Common myeloid progenitor, CD34-positive (primary cell): ENCODE data around the gene NRG2.

Experiments used
- CTCF ChIA-PET: fragments of 350-600 bp; sonication (Branson Sonifier 250); formaldehyde crosslinking; loops from one replicate; lab custom pipeline; 2021; ENCODE audit warnings: antibody characterized with exemption; lab: Charles Lee
- POLR2A ChIA-PET: fragments of 350-600 bp; sonication (Branson Sonifier 250); formaldehyde crosslinking; loops from one replicate; lab custom pipeline; 2021; ENCODE audit warnings: antibody characterized with exemption; lab: Charles Lee
- DNase-seq, 3 donors: peaks; one replicate each; pipeline versions ENCODE4 v3.0.0 to v3.0.0-alpha.2; 2013
- H3K27ac ChIP-seq, 2 experiments: 1 replicate in 1 of 2; 2 replicates in 1 of 2; pipeline ENCODE4 v1.7.0; 2013; ENCODE audit warnings: inconsistent platforms in 2 of 2, low read length in 2 of 2, mild to moderate bottlenecking in 2 of 2, low read depth in 1 of 2, moderate library complexity in 1 of 2; ENCODE audit not compliant: severe bottlenecking in 2 of 2, insufficient read depth in 1 of 2, poor library complexity in 1 of 2
- H3K27me3 ChIP-seq, 5 experiments: replicated peaks in 2 of 5; 1 replicate in 3 of 5; 2 replicates in 2 of 5; pipeline versions ENCODE4 v1.6.1 to v1.7.0; 2013; ENCODE audit warnings: low read length in 4 of 5, mild to moderate bottlenecking in 2 of 5, moderate library complexity in 2 of 5, inconsistent platforms in 1 of 5; ENCODE audit not compliant: insufficient read depth in 5 of 5, control insufficient read depth in 4 of 5
- H3K36me3 ChIP-seq, 4 experiments: 1 replicate in 2 of 4; 2 replicates in 2 of 4; pipeline versions ENCODE4 v1.6.1 to v1.7.0; 2013; ENCODE audit warnings: low read length in 3 of 4, control low read depth in 1 of 4, mild to moderate bottlenecking in 1 of 4; ENCODE audit not compliant: control insufficient read depth in 4 of 4, insufficient read depth in 4 of 4
- H3K4me1 ChIP-seq, 4 experiments: 1 replicate in 3 of 4; 2 replicates in 1 of 4; pipeline versions ENCODE4 v1.6.1 to v1.7.1; 2013; ENCODE audit warnings: low read length in 3 of 4, mild to moderate bottlenecking in 3 of 4, control low read depth in 1 of 4, inconsistent platforms in 1 of 4, moderate library complexity in 1 of 4; ENCODE audit not compliant: control insufficient read depth in 4 of 4, insufficient read depth in 4 of 4; ENCODE audit errors: control extremely low read depth in 1 of 4
- H3K4me3 ChIP-seq, 7 experiments: 1 replicate in 4 of 7; 2 replicates in 3 of 7; pipeline versions ENCODE4 v1.5.1 to v1.7.0; 2013; ENCODE audit warnings: mild to moderate bottlenecking in 7 of 7, low read length in 6 of 7, moderate library complexity in 6 of 7, inconsistent platforms in 2 of 7, low read depth in 2 of 7, control low read depth in 1 of 7; ENCODE audit not compliant: insufficient read depth in 4 of 7, control insufficient read depth in 1 of 7; ENCODE audit errors: extremely low read depth in 1 of 7
- H3K9me3 ChIP-seq, 5 experiments: 1 replicate in 4 of 5; 2 replicates in 1 of 5; pipeline versions ENCODE4 v1.6.1 to v1.7.1; 2013; ENCODE audit warnings: low read length in 4 of 5, mild to moderate bottlenecking in 2 of 5, inconsistent platforms in 1 of 5, low read depth in 1 of 5, moderate library complexity in 1 of 5; ENCODE audit not compliant: control insufficient read depth in 4 of 5, insufficient read depth in 2 of 5; ENCODE audit errors: control extremely low read depth in 1 of 5
- WGBS: methylation state at CpG from one replicate; pipeline ENCODE4 v1.1.5; 2013; ENCODE audit not compliant: insufficient coverage; 5-methylcytosine and 5-hydroxymethylcytosine counted together

Gene NRG2

DNA sequence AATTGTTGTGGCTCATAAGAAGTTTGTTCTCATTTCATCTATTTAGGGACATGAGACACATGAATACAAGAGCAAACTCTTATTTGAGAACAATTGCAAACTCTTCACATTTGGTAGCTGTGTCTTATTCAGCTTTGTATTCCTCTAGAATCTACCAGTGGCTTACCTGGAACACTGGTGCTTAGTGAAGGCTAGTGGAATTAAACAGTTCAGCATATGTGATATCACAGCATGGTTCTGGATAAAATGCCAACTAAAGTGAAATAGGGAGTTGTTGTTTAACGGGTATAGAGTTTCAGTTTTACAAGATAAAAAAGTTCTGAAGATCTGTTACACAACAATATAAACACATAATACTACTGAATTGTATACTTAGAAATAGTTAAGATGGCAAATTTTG is 48.9 kb downstream of the NRG2 start:
- no CpG with 5 or more reads among the region's 1 CpG for WGBS
- H3K4me1 ChIP-seq, result no peaks in the 10 kb centered on the region
- H3K9me3 ChIP-seq, result no peaks in the 10 kb centered on the region
- ChIA-PET POLR2A (no interaction called here), CTCF (interaction anchor here (1.4 kb wide), 1 partner anchor 11 kb away, joined by 4 read pairs; no protein-coding TSS in a partner anchor)
- H3K27me3 ChIP-seq, result peaks cover 0 to 15% (median 5%) of the 10 kb centered on the region in 5 experiments
- no peak overlapping the region for H3K27ac ChIP-seq
- H3K36me3 ChIP-seq, result no peaks in the 10 kb centered on the region
- no peak for DNase-seq
- H3K4me3 ChIP-seq, result no peak overlapping the region

DNA sequence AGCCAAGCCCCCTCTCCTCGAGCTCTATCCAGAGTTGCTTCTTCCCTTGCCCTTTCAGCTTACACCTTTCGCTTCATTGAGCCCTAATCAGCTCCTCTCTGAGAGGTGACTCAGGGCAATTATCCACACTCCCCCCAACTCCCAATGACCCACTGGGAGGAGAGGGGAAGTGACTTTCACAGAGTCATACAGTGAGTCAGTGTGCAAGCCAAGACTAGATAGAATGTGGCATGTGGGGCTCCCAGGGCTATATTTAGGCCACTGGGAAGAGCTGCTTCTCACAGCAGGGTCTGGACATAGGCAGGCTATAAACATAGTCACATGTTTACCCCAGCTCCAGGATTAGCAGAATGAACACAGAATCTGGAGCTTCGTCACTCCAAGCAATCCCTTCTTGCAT is 57.4 kb downstream of the NRG2 start:
- peak in 1 of 3 donors; percentile 13 for DNase-seq

DNA sequence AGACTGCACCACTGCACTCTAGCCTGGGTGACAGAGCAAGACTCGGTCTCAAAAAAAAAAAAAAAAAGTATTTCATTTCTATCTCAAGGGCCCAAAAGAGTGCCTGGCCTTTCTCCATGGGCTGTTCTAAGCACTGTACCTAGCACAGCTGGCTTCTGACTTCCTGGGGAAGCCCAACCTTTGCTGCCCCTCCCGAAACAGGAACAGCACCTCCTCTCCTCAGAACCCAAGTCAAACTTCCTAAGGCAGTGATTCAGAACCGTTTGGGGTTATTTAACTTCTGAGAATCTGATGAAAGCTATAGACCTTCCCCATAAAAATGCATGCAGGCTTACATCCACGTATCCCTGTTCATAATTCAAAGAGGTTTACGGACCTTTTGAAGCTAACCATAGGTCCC is 57.8 kb downstream of the NRG2 start:
- Histone ChIP-seq H3K9me3 (no peaks in the 10 kb centered on the region), H3K4me3 (no peak overlapping the region), H3K27ac (no peak overlapping the region), H3K27me3 (peaks cover 0 to 17% (median 8%) of the 10 kb centered on the region in 5 experiments), H3K4me1 (no peaks in the 10 kb centered on the region), H3K36me3 (no peaks in the 10 kb centered on the region)
- ChIA-PET CTCF (interaction anchor here (1.3 to 2.6 kb wide), 2 partner anchors 16 to 17 kb away, joined by 5 to 17 read pairs; no protein-coding TSS in a partner anchor), POLR2A (no interaction called here)
- WGBS, result 45% methylated on average over 4 of the region's 5 CpGs
- DNase-seq, result peak in 2 of 3 donors; percentile 20 to 25

More for the DNA sequence above, 57.4 kb downstream of the NRG2 start:
- no peaks in the 10 kb centered on the region for H3K4me1 ChIP-seq
- H3K27me3 ChIP-seq, result peaks cover 0 to 15% (median 5%) of the 10 kb centered on the region in 5 experiments
- H3K27ac ChIP-seq, result no peak overlapping the region
- no peaks in the 10 kb centered on the region for H3K36me3 ChIP-seq
- 33% methylated on average over 1 of the region's 3 CpGs for whole genome bisulfite sequencing
- no peak overlapping the region for H3K4me3 ChIP-seq
- H3K9me3 ChIP-seq, result no peaks in the 10 kb centered on the region
- POLR2A ChIA-PET, result no interaction called here
- CTCF ChIA-PET, result interaction anchor here (0.6 to 2.6 kb wide), 3 partner anchors 16 to 192 kb away, joined by 3 to 17 read pairs (median 5); no protein-coding TSS in a partner anchor

DNA sequence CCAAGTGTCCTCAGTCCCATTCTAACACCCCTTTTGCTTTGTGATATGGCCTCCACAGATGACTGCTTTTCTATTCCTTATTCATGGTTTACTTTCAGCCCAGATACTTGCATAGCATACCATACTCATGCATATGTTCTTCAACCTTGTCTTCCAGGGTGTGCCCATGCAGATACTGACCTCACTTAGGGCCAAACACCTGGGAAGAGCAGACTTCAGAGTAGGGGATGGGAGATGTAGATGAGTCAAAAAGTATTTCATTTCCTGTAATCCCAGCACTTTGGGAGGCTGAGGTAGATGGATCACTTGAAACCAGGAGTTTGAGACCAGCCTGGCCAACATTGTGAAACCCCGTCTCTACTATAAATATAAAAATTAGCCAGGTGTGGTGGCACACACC is 58.3 kb downstream of the NRG2 start:
- no CpG with 5 or more reads among the region's 1 CpG for WGBS
- Histone ChIP-seq H3K27me3 (peaks cover 0 to 18% (median 11%) of the 10 kb centered on the region in 5 experiments), H3K36me3 (no peaks in the 10 kb centered on the region), H3K4me1 (no peaks in the 10 kb centered on the region), H3K4me3 (no peak overlapping the region), H3K9me3 (no peaks in the 10 kb centered on the region), H3K27ac (no peak overlapping the region)
- ChIA-PET CTCF (interaction anchor here (1.3 to 2.6 kb wide), 2 partner anchors 16 to 17 kb away, joined by 5 to 17 read pairs; no protein-coding TSS in a partner anchor), POLR2A (no interaction called here)
- DNase-seq, result no peak

DNA sequence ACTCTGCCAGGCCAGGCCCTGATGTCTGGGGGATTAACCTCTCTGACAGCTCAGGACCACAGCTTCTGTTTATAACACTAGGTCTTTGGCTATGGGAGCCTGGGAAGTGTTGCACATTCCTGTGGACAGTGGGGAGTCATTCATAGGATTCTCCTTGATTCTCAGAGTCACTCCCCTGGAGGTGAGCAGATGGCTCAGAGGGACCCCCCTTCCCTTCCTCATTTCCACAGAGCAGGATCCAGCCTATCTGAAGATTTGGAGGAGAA is 60.2 kb downstream of the NRG2 start:
- no peak for DNase-seq
- no peak overlapping the region for H3K4me3 ChIP-seq
- H3K9me3 ChIP-seq, result no peaks in the 10 kb centered on the region
- no peaks in the 10 kb centered on the region for H3K4me1 ChIP-seq
- ChIA-PET CTCF (interaction anchor here (1.4 to 1.6 kb wide), 2 partner anchors 11 to 14 kb away, joined by 4 to 10 read pairs; no protein-coding TSS in a partner anchor), POLR2A (no interaction called here)
- H3K27ac ChIP-seq, result no peak overlapping the region
- H3K27me3 ChIP-seq, result peaks cover 0 to 22% (median 11%) of the 10 kb centered on the region in 5 experiments
- H3K36me3 ChIP-seq, result no peaks in the 10 kb centered on the region

DNA sequence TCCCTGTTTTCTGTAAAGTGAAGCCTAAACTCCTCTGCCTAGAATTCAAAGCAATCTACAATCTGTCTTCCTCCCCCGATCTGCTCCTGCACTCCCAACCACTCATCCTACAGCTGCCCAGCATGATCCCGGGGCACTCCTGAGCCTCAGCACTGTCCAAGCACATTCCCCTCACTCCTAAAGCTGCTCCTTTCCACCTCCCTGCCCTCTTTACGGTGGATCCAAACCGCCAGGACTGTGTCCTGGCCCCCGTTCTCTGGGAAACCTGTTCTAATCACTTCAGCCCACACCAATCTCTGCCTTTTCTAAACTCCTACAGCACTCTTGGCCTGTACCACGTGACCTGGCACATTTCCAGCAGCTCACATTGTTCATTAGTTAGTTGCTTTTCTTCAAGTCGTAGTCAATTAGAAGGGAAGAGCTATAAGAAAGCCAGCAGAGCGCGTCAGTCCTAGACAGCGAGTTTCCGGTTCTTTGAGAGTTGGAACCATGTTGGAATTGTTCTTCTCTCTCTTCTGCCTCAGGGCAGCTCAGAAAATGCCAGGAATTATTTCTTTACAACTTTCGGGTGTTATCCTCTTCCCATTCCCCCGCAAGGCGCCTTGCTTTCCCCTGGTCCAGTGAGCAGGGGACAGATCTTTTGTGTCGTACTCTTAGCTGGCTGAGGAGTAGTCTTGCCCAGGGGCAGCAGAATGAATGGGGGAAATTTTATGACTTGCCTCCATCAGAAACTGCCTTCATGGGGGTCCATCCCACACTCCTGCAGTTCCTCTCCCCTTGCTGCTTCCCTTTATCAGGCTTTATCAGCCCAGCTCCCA is 60.7 kb downstream of the NRG2 start:
- H3K4me1 ChIP-seq, result no peaks in the 10 kb centered on the region
- DNase-seq, result no peak
- WGBS, result 84% methylated on average over 14 of the region's 15 CpGs
- H3K27me3 ChIP-seq, result peaks cover 0 to 22% (median 11%) of the 10 kb centered on the region in 5 experiments
- no peaks in the 10 kb centered on the region for H3K36me3 ChIP-seq
- CTCF ChIA-PET, result interaction anchor here (0.9 to 1.6 kb wide), 2 partner anchors 11 to 13 kb away, joined by 3 to 10 read pairs; no protein-coding TSS in a partner anchor
- no peak overlapping the region for H3K4me3 ChIP-seq
- POLR2A ChIA-PET, result no interaction called here
- no peaks in the 10 kb centered on the region for H3K9me3 ChIP-seq
- H3K27ac ChIP-seq, result no peak overlapping the region

DNA sequence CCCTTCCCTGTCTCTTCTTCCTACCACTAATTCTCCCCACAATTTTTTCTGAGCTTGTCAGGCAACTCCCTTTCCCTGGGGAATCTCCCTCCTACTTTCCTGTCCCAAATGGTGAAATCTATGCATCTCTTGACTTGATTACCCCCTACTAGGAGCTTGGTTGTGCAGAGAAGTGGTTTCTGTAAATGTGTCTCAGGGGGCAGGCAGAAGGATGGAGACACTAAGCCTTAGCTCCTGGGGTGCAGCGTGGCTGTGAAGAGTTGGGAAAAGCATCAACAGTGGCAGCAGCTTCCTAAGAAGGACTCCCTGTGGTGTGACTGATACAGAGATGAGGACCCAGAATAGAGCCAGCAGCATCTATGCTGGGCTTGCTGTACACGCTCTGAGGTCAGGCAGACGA is 62.3 kb downstream of the NRG2 start:
- Histone ChIP-seq H3K36me3 (no peaks in the 10 kb centered on the region), H3K9me3 (no peaks in the 10 kb centered on the region), H3K4me1 (no peaks in the 10 kb centered on the region), H3K4me3 (no peak overlapping the region), H3K27ac (no peak overlapping the region), H3K27me3 (peaks cover 0 to 19% (median 14%) of the 10 kb centered on the region in 5 experiments)
- 94% methylated on average over 3 of the region's 3 CpGs for WGBS
- POLR2A ChIA-PET, result no interaction called here
- DNase-seq, result no peak
- CTCF ChIA-PET, result interaction anchor here (0.6 to 1.9 kb wide), 2 partner anchors 11 to 200 kb away, joined by 3 to 15 read pairs; no protein-coding TSS in a partner anchor
